B cell (primary cell): Measurements from ENCODE around the gene GRK3.

ENCODE experiments used
- EZH2 ChIP-seq: IDR thresholded peaks from 2 replicates; pipeline ENCODE4 v1.6.1; 2012; ENCODE audit warnings: borderline replicate concordance, low read depth, mild to moderate bottlenecking, moderate library complexity, low read length; ENCODE audit not compliant: insufficient read depth, poor library complexity, severe bottlenecking
- TF ChIP-seq, protein P1 (sequence below): fragments of 200-600 bp; IDR thresholded peaks from one replicate; pipeline ENCODE4 v1.8.0; 2022; ENCODE audit warnings: antibody characterized with exemption, mild to moderate bottlenecking

DNA sequence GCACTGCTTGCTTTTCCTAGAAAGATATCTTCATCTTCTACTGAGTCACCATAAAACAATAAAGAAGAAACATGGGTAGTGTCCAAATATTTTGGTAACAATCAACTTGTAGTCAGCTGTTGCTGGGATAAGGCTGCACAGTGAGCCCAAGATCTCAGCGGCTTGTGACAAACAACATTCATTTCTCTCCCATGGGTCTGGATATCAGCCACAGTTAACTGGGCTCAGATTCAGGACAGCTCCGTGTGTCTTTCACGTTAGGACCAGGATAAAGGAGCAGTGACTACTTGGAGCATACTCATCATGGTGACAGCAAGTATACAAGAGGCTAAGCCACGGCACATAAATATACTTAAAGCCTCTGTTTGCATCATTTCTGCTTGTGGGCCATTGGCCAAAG, 27.9 kb upstream of the GRK3 start:
- no peak for TF ChIP-seq EZH2
- TF ChIP-seq, protein P1, sequence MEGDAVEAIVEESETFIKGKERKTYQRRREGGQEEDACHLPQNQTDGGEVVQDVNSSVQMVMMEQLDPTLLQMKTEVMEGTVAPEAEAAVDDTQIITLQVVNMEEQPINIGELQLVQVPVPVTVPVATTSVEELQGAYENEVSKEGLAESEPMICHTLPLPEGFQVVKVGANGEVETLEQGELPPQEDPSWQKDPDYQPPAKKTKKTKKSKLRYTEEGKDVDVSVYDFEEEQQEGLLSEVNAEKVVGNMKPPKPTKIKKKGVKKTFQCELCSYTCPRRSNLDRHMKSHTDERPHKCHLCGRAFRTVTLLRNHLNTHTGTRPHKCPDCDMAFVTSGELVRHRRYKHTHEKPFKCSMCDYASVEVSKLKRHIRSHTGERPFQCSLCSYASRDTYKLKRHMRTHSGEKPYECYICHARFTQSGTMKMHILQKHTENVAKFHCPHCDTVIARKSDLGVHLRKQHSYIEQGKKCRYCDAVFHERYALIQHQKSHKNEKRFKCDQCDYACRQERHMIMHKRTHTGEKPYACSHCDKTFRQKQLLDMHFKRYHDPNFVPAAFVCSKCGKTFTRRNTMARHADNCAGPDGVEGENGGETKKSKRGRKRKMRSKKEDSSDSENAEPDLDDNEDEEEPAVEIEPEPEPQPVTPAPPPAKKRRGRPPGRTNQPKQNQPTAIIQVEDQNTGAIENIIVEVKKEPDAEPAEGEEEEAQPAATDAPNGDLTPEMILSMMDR: no peak
